ENCODE measurements around the gene SAMHD1.
"Not testable (repeated sequence)": the region's sequence is repeated elsewhere in the genome, so short reads cannot be mapped to it uniquely, and the experiment has no call there.

Gene SAMHD1

DNA sequence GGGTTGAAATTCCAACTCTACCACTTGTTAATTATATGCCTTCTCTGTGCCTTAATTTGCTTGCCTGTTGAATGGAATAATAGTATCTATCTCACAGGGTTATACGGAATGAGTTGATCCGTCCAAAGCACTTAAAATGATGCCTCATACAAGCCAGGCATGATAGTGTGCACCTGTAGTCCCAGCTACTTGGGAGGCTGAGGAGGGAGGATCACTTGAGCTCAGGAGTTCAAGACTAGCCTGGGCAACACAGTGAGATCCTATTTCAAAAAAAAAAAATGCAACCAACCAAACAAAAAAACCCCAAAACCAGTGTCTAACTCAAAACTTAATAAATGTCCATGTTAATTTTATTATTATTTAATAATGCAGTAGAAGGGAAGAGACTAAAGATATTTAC is 35.3 kb downstream of the SAMHD1 start:
- no peaks in the 10 kb centered on the region for H3K4me1 ChIP-seq (ENCODE audit: control insufficient read depth, insufficient read depth, low read length, poor library complexity, severe bottlenecking)
- WGBS, 2 experiments (ENCODE audit: insufficient coverage in 2 of 2): 92 to 100% methylated on average over 2 of the region's 2 CpGs
- H3K36me3 ChIP-seq (ENCODE audit: control insufficient read depth, insufficient read depth, low read length): no peaks in the 10 kb centered on the region

DNA sequence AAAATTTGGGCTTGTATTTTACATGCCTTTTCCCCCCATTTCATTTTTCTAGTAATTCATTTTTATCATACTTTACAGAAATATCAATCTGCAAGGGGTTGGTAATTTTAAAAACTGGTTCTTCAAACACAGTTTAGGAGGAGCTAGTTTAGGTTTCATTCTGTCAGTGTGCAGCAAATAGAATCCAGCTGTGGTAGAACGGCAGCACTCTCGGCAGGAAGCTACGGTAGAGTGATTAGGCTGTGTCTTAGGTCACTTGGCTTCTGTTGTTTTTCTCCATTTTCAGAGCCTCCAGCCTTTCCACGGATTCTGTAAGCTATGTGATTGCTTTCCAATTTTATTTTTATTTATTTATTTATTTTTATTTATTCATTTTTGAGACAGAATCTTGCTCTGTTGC is 42.9 kb downstream of the SAMHD1 start:
- H3K9me3 ChIP-seq (ENCODE audit: control insufficient read depth, low read length): no peaks in the 10 kb centered on the region
- no peaks in the 10 kb centered on the region for H3K4me1 ChIP-seq (ENCODE audit: control insufficient read depth, insufficient read depth, low read length, poor library complexity, severe bottlenecking)
- no peak overlapping the region for H3K4me3 ChIP-seq (ENCODE audit: extremely low read depth, insufficient read depth, low read length, poor library complexity, severe bottlenecking)
- 67% methylated on average over 3 of the region's 4 CpGs; no CpG with 5 or more reads in 1 of the 2 experiments for WGBS, 2 experiments (ENCODE audit: insufficient coverage in 2 of 2)
- no peaks in the 10 kb centered on the region for H3K36me3 ChIP-seq (ENCODE audit: control insufficient read depth, insufficient read depth, low read length)
- no peak overlapping the region for H3K27ac ChIP-seq (ENCODE audit: low read depth, low read length, severe bottlenecking)

More for the DNA sequence above, 35.3 kb downstream of the SAMHD1 start:
- H3K4me3 ChIP-seq (ENCODE audit: extremely low read depth, insufficient read depth, low read length, poor library complexity, severe bottlenecking): no peak overlapping the region
- H3K9me3 ChIP-seq (ENCODE audit: control insufficient read depth, low read length): no peaks in the 10 kb centered on the region
- H3K27ac ChIP-seq (ENCODE audit: low read depth, low read length, severe bottlenecking): no peak overlapping the region

DNA sequence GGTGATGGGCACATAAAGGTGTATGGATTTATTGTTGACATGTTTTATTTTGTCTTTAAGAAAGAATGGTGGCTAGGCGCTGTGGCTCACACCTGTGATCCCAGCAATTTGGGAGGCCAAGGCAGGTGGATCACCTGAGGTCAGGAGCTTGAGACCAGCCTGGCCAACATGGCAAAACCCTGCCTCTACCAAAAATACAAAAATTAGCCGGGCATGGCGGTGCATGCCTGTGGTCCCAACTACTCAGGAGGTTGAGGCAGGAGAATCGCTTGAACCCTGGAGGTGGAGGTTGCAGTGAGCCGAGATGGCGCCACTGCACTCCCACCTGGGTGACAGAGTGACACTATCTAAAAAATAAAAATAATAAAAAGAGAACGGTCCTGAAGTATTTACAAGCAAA is 45.4 kb downstream of the SAMHD1 start:
- not testable (repeated sequence) for H3K27ac ChIP-seq (ENCODE audit: low read depth, low read length, severe bottlenecking); H3K4me3 ChIP-seq (ENCODE audit: extremely low read depth, insufficient read depth, low read length, poor library complexity, severe bottlenecking); H3K4me1 ChIP-seq (ENCODE audit: control insufficient read depth, insufficient read depth, low read length, poor library complexity, severe bottlenecking); H3K9me3 ChIP-seq (ENCODE audit: control insufficient read depth, low read length); H3K36me3 ChIP-seq (ENCODE audit: control insufficient read depth, insufficient read depth, low read length)
- WGBS, 2 experiments (ENCODE audit: insufficient coverage in 2 of 2): 80 to 85% methylated on average over 1 to 2 of the region's 7 CpGs

DNA sequence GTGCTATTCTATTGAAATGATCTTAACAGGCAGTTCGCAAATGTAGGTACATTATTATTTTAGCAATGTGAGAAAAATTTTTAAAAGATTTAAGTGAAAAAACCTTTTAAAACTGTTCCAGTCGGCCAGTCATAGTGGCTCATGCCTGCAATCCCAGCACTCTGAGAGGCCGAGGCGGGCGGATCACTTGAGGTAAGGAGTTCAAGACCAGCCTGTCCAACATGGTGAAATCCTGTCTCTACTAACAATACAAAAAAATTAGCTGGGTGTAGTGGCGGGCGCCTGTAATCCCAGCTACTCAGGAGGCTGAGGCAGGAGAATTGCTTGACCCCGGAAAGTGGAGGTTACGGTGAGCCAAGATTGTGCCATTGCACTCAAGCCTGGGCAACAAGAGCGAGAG is 45.9 kb downstream of the SAMHD1 start:
- 91 to 100% methylated on average over 7 of the region's 10 CpGs for WGBS, 2 experiments (ENCODE audit: insufficient coverage in 2 of 2)
- H3K36me3 ChIP-seq (ENCODE audit: control insufficient read depth, insufficient read depth, low read length); H3K27ac ChIP-seq (ENCODE audit: low read depth, low read length, severe bottlenecking); H3K9me3 ChIP-seq (ENCODE audit: control insufficient read depth, low read length); H3K4me1 ChIP-seq (ENCODE audit: control insufficient read depth, insufficient read depth, low read length, poor library complexity, severe bottlenecking); H3K4me3 ChIP-seq (ENCODE audit: extremely low read depth, insufficient read depth, low read length, poor library complexity, severe bottlenecking): not testable (repeated sequence)

DNA sequence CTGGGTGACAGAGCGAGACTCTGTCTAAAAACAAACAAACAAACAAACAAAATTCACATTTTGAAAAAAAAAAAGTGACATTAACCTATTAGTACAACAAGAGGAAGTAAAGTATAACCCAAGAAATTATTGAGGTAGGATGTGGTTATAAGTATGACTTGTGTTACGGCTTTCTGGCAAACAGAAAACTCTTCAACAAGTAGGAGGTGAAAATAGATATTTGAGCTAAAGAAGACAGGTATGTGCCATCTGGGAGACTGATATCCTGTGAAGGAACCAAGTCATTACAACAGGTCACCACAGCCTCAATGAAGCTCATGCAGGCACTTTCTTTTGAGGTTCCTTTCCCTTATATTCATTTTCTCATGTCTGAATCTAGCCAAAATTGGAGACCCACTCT is 46.8 kb downstream of the SAMHD1 start:
- no peak overlapping the region for H3K4me3 ChIP-seq (ENCODE audit: extremely low read depth, insufficient read depth, low read length, poor library complexity, severe bottlenecking)
- H3K9me3 ChIP-seq (ENCODE audit: control insufficient read depth, low read length): no peaks in the 10 kb centered on the region
- no peak overlapping the region for H3K27ac ChIP-seq (ENCODE audit: low read depth, low read length, severe bottlenecking)
- 100% methylated on average over 1 of the region's 2 CpGs; no CpG with 5 or more reads in 1 of the 2 experiments for WGBS, 2 experiments (ENCODE audit: insufficient coverage in 2 of 2)
- no peaks in the 10 kb centered on the region for H3K36me3 ChIP-seq (ENCODE audit: control insufficient read depth, insufficient read depth, low read length)
- no peaks in the 10 kb centered on the region for H3K4me1 ChIP-seq (ENCODE audit: control insufficient read depth, insufficient read depth, low read length, poor library complexity, severe bottlenecking)

DNA sequence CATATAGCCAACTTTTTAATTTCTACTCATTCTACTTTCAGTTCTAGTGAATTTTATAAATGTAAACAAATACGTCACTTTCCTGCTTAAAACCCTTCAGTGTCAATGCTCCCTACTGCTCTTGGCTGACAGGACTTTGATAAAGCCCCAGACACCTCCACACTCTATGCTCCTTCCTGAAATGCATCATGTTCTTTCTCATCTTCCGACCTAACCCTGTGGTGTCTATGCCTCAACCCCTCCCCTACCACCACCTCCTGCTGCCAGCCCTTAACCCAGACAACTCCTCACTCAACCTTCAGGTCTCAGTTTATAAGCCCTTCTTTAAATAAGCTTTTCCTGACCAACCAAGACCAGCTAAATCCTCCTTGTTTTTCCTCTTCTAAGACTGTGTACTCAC is 56.5 kb downstream of the SAMHD1 start:
- Histone ChIP-seq H3K27ac (ENCODE audit: low read depth, low read length, severe bottlenecking) (no peak overlapping the region), H3K4me1 (ENCODE audit: control insufficient read depth, insufficient read depth, low read length, poor library complexity, severe bottlenecking) (no peaks in the 10 kb centered on the region), H3K9me3 (ENCODE audit: control insufficient read depth, low read length) (no peaks in the 10 kb centered on the region), H3K36me3 (ENCODE audit: control insufficient read depth, insufficient read depth, low read length) (no peaks in the 10 kb centered on the region), H3K4me3 (ENCODE audit: extremely low read depth, insufficient read depth, low read length, poor library complexity, severe bottlenecking) (no peak overlapping the region)
- 55 to 85% methylated on average over 2 of the region's 2 CpGs for WGBS, 2 experiments (ENCODE audit: insufficient coverage in 2 of 2)

DNA sequence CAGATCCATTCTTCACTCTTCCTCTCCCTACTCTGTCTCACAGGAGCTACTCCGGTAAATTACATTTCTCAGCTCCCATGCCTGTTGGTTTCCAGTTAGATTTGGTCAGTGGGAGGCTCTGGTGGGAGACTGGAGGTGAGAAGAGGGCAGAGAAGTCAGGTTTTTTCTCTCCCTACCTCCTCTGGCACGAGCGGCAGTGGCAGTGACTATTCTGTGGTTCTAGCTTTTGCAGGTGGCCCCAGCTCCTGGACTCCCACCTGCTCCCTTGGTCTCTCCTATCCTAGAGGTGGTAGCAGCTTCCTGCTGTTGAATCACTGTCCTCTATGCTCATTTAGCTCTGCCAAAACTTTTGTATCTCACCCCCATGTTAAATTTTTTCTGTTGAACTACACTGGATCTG is 57.7 kb downstream of the SAMHD1 start:
- WGBS, 2 experiments (ENCODE audit: insufficient coverage in 2 of 2): 80% methylated on average over 3 of the region's 3 CpGs; no CpG with 5 or more reads in 1 of the 2 experiments

GRCh38 chr20:36891211-36891610 is 60.3 kb downstream of the SAMHD1 start:
- Histone ChIP-seq H3K27ac (ENCODE audit: low read depth, low read length, severe bottlenecking) (no peak overlapping the region), H3K9me3 (ENCODE audit: control insufficient read depth, low read length) (no peaks in the 10 kb centered on the region), H3K4me1 (ENCODE audit: control insufficient read depth, insufficient read depth, low read length, poor library complexity, severe bottlenecking) (no peaks in the 10 kb centered on the region), H3K36me3 (ENCODE audit: control insufficient read depth, insufficient read depth, low read length) (no peaks in the 10 kb centered on the region), H3K4me3 (ENCODE audit: extremely low read depth, insufficient read depth, low read length, poor library complexity, severe bottlenecking) (no peak overlapping the region)
- 87 to 90% methylated on average over 2 to 3 of the region's 4 CpGs for WGBS, 2 experiments (ENCODE audit: insufficient coverage in 2 of 2)

More for the DNA sequence above, 57.7 kb downstream of the SAMHD1 start:
- Histone ChIP-seq H3K4me3 (ENCODE audit: extremely low read depth, insufficient read depth, low read length, poor library complexity, severe bottlenecking) (no peak overlapping the region), H3K9me3 (ENCODE audit: control insufficient read depth, low read length) (no peaks in the 10 kb centered on the region), H3K27ac (ENCODE audit: low read depth, low read length, severe bottlenecking) (no peak overlapping the region), H3K4me1 (ENCODE audit: control insufficient read depth, insufficient read depth, low read length, poor library complexity, severe bottlenecking) (no peaks in the 10 kb centered on the region), H3K36me3 (ENCODE audit: control insufficient read depth, insufficient read depth, low read length) (no peaks in the 10 kb centered on the region)

GRCh38 chr20:36890586-36890985 is 60.9 kb downstream of the SAMHD1 start:
- Histone ChIP-seq H3K4me1 (ENCODE audit: control insufficient read depth, insufficient read depth, low read length, poor library complexity, severe bottlenecking) (no peaks in the 10 kb centered on the region), H3K9me3 (ENCODE audit: control insufficient read depth, low read length) (no peaks in the 10 kb centered on the region), H3K27ac (ENCODE audit: low read depth, low read length, severe bottlenecking) (no peak overlapping the region), H3K36me3 (ENCODE audit: control insufficient read depth, insufficient read depth, low read length) (no peaks in the 10 kb centered on the region), H3K4me3 (ENCODE audit: extremely low read depth, insufficient read depth, low read length, poor library complexity, severe bottlenecking) (no peak overlapping the region)
- WGBS, 2 experiments (ENCODE audit: insufficient coverage in 2 of 2): 90 to 97% methylated on average over 8 to 9 of the region's 9 CpGs

GRCh38 chr20:36888880-36889516 is 62.5 kb downstream of the SAMHD1 start:
- H3K4me3 ChIP-seq (ENCODE audit: extremely low read depth, insufficient read depth, low read length, poor library complexity, severe bottlenecking): no peak overlapping the region
- H3K36me3 ChIP-seq (ENCODE audit: control insufficient read depth, insufficient read depth, low read length): no peaks in the 10 kb centered on the region
- WGBS, 2 experiments (ENCODE audit: insufficient coverage in 2 of 2): 93 to 98% methylated on average over 7 to 10 of the region's 15 CpGs
- H3K27ac ChIP-seq (ENCODE audit: low read depth, low read length, severe bottlenecking): no peak overlapping the region
- no peaks in the 10 kb centered on the region for H3K9me3 ChIP-seq (ENCODE audit: control insufficient read depth, low read length)
- H3K4me1 ChIP-seq (ENCODE audit: control insufficient read depth, insufficient read depth, low read length, poor library complexity, severe bottlenecking): no peaks in the 10 kb centered on the region

GRCh38 chr20:36887752-36888090 is 63.8 kb downstream of the SAMHD1 start:
- H3K4me3 ChIP-seq (ENCODE audit: extremely low read depth, insufficient read depth, low read length, poor library complexity, severe bottlenecking): no peak overlapping the region
- no peaks in the 10 kb centered on the region for H3K4me1 ChIP-seq (ENCODE audit: control insufficient read depth, insufficient read depth, low read length, poor library complexity, severe bottlenecking)
- no peaks in the 10 kb centered on the region for H3K9me3 ChIP-seq (ENCODE audit: control insufficient read depth, low read length)
- H3K36me3 ChIP-seq (ENCODE audit: control insufficient read depth, insufficient read depth, low read length): no peaks in the 10 kb centered on the region
- 77 to 84% methylated on average over 6 of the region's 6 CpGs for WGBS, 2 experiments (ENCODE audit: insufficient coverage in 2 of 2)
- no peak overlapping the region for H3K27ac ChIP-seq (ENCODE audit: low read depth, low read length, severe bottlenecking)
